DND-41 (cell line): ENCODE measurements around the gene CYP46A1.
A peak's percentile ranks its signal among the peaks of the same experiment; 100 is the strongest.

ENCODE experiments used
- ATAC-seq: fragments of 200-7000 bp; cut with Tn5 transposase; 3 replicates; pipeline ENCODE4 v1.9.1; 2021; ENCODE audit warnings: low read depth; ENCODE audit not compliant: insufficient read depth
- DNase-seq: peaks from one replicate; pipeline ENCODE4 v3.0.0-alpha.2; 2020
- H2AFZ ChIP-seq: 2 replicates; pipeline ENCODE4 v1.6.0; 2012; ENCODE audit warnings: low read depth, low read length
- H3K27ac ChIP-seq: 2 replicates; pipeline ENCODE4 v1.5.1; 2012; ENCODE audit warnings: low read length, inconsistent platforms
- H3K27me3 ChIP-seq: fragments of 200-600 bp; sonication (generic); 2 replicates; pipeline ENCODE4 v1.6.0; 2012; ENCODE audit warnings: low read length, mild to moderate bottlenecking, inconsistent platforms; ENCODE audit not compliant: insufficient read depth, poor library complexity
- H3K36me3 ChIP-seq: 2 replicates; pipeline ENCODE4 v1.5.1; 2012; ENCODE audit warnings: low read length, inconsistent platforms; ENCODE audit not compliant: insufficient read depth
- H3K4me1 ChIP-seq: 2 replicates; pipeline ENCODE4 v1.5.1; 2012; ENCODE audit warnings: mild to moderate bottlenecking, low read length; ENCODE audit not compliant: insufficient read depth
- H3K4me2 ChIP-seq: 2 replicates; pipeline ENCODE4 v1.6.0; 2012; ENCODE audit warnings: mild to moderate bottlenecking, moderate library complexity, low read length, inconsistent platforms; ENCODE audit not compliant: insufficient read depth
- H3K4me3 ChIP-seq, 2 experiments: fragments of 200-600 bp in 1 of 2; shearing (Covaris generic) in 1 of 2; 2 replicates each; pipeline ENCODE4 v1.5.1; 2012 to 2016; ENCODE audit warnings: inconsistent platforms in 2 of 2, low read length in 2 of 2, mild to moderate bottlenecking in 2 of 2, low read depth in 1 of 2, moderate library complexity in 1 of 2
- H3K79me2 ChIP-seq: 2 replicates; pipeline ENCODE4 v1.6.0; 2012; ENCODE audit warnings: low read length, inconsistent platforms; ENCODE audit not compliant: insufficient read depth
- H3K9ac ChIP-seq: 2 replicates; pipeline ENCODE4 v1.6.0; 2012; ENCODE audit warnings: low read depth, mild to moderate bottlenecking, inconsistent platforms, low read length, moderate library complexity
- H3K9me3 ChIP-seq: 2 replicates; pipeline ENCODE4 v1.5.1; 2012; ENCODE audit warnings: low read length, moderate library complexity, mild to moderate bottlenecking, inconsistent platforms; ENCODE audit not compliant: insufficient read depth, severe bottlenecking
- H4K20me1 ChIP-seq: 2 replicates; pipeline ENCODE4 v1.6.0; 2012; ENCODE audit warnings: low read length; ENCODE audit not compliant: insufficient read depth
- CTCF ChIP-seq: IDR thresholded peaks from 2 replicates; pipeline ENCODE4 v1.5.1; 2012; ENCODE audit warnings: borderline replicate concordance, low read length, moderate library complexity, mild to moderate bottlenecking; ENCODE audit not compliant: poor library complexity, severe bottlenecking; ENCODE audit errors: extremely low read depth
- EZH2 ChIP-seq: IDR thresholded peaks from 3 replicates; pipeline ENCODE4 v1.6.1; 2012; ENCODE audit warnings: borderline replicate concordance, low read depth, mild to moderate bottlenecking, moderate library complexity, low read length, inconsistent platforms; ENCODE audit not compliant: severe bottlenecking

CYP46A1 gene

DNA sequence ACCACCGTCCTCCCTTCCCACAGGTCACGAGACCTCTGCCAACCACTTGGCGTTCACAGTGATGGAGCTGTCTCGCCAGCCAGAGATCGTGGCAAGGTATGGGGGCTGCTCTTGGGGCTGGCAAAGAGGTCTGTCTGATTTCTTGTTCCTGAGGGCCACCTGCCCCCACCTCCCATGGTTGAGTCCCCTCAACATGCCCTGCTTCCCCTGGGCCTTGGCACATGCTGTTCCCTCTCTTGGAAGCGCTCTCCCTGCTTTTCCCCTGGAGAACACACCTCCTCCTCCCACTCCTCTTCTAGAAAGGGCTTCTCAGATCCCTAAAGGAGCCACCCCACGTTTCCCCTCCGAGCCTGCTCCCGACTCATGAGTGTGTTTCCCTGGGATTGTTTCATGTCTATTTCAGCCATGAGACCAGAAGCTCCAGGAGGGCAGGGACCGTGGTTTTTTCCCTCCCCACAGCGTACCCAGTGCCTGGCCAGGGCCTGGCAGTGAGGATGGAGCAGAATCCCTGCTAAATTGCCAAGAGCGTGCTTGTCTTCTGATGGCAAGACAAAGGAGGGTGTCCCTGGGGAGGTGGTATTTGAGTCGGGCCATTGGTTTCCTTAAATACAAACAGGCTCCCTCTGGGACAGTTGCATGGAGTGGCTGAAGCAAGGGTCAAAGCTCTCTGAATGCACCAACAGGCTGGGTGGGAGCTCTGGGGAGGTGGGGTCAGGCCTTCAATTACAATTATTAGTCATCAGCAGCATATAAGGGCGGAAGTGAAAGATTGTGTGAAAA lies 34.1 kb downstream of the CYP46A1 start:
- ATAC-seq (no peak), DNase-seq (peak; percentile 1)
- H4K20me1 ChIP-seq, result 0 out of 2 replicates have a peak, but pooled peaks cover 3% of the 10 kb centered on the region
- H3K36me3 ChIP-seq, result no peaks in the 10 kb centered on the region
- H3K4me3 ChIP-seq, result no peak overlapping the region
- TF ChIP-seq EZH2 (no peak), CTCF (no peak)
- H3K9me3 ChIP-seq, result no peaks in the 10 kb centered on the region
- H3K27me3 ChIP-seq, result no peaks in the 10 kb centered on the region
- H2AFZ ChIP-seq, result no peak overlapping the region
- H3K9ac ChIP-seq, result no peak overlapping the region
- H3K4me2 ChIP-seq, result no peak overlapping the region
- no peaks in the 10 kb centered on the region for H3K79me2 ChIP-seq
- no peak overlapping the region for H3K27ac ChIP-seq
- H3K4me1 ChIP-seq, result no peaks in the 10 kb centered on the region

DNA sequence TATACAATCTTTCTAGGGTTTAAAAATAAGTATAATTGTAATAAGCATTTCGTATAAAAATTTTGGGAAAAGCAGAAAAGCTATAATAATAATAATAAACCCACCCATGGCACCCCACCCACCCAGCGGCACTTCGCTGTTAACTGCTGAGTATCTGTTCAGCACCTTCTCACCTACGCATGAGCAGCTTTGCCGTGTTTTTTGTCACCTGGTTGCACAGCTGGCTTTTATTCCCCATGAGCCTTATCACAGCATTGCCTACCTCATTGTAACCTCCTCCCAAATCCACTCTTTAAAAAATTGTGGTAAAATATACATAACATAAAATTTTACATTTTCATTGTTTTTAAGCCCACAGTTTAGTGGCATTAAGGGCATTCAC lies 34.7 kb downstream of the CYP46A1 start:
- H3K79me2 ChIP-seq, result no peaks in the 10 kb centered on the region
- H3K9ac ChIP-seq, result no peak overlapping the region
- no peaks in the 10 kb centered on the region for H3K9me3 ChIP-seq
- H4K20me1 ChIP-seq, result 0 out of 2 replicates have a peak, but pooled peaks cover 3% of the 10 kb centered on the region
- H3K36me3 ChIP-seq, result no peaks in the 10 kb centered on the region
- H3K4me3 ChIP-seq, result no peak overlapping the region
- no peak overlapping the region for H3K27ac ChIP-seq
- H3K27me3 ChIP-seq, result no peaks in the 10 kb centered on the region
- DNase-seq (no peak), ATAC-seq (no peak)
- H2AFZ ChIP-seq, result no peak overlapping the region
- TF ChIP-seq CTCF, result no peak
- TF ChIP-seq EZH2, result no peak
- H3K4me2 ChIP-seq, result no peak overlapping the region
- H3K4me1 ChIP-seq, result no peaks in the 10 kb centered on the region

DNA sequence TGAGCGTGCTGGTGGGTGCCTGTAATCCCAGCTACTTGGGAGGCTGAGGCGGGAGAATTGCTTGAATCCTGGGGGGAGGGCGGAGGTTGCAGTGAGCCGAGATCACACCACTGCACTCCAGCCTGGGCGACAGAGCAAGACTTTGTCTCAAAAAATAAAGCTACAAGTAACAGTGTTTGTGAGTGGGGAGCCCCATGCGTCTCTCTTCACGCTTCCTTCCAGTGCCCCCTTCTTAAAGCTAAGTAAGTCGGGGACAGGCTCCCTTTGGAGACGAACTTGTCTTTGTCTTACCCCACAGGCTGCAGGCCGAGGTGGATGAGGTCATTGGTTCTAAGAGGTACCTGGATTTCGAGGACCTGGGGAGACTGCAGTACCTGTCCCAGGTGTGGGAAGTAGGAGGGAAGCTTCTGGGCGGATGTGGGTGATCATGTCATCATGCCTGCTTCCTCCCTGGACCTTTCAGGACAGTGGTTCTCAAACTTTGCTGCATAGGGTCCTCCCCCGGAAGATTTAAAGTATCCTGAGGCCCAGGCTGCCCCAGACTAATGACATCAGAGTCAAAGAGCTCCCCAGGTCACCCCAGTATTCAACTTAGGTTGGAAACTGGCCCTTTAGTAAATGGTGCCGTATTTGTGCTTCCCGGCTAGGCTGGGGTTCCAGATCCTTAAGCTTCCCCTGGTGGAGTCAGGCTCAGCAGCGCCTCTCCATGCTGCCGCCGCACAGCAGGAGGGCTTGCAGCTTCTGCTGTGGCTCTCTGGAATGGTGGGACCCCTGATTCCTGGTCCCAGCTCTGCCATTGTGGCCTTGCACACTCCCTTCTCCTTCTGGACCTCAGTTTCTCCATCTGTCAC lies 37.1 kb downstream of the CYP46A1 start:
- DNase-seq (no peak), ATAC-seq (no peak)
- peaks cover 7% of the 10 kb centered on the region for H3K27me3 ChIP-seq
- TF ChIP-seq EZH2 (no peak), CTCF (no peak)
- H3K4me3 ChIP-seq, result no peak overlapping the region
- no peaks in the 10 kb centered on the region for H3K4me1 ChIP-seq
- H3K4me2 ChIP-seq, result no peak overlapping the region
- H3K9ac ChIP-seq, result no peak overlapping the region
- H3K36me3 ChIP-seq, result no peaks in the 10 kb centered on the region
- H3K9me3 ChIP-seq, result no peaks in the 10 kb centered on the region
- H4K20me1 ChIP-seq, result 0 out of 2 replicates have a peak, but pooled peaks cover 3% of the 10 kb centered on the region
- no peak overlapping the region for H2AFZ ChIP-seq
- no peak overlapping the region for H3K27ac ChIP-seq
- no peaks in the 10 kb centered on the region for H3K79me2 ChIP-seq
